ENCODE results near the gene AHRR. TPM values are rescaled to one million over a fixed set of nuclear protein-coding genes. Genes with fewer than 3 reads are reported as not detected.

Gene AHRR
- total and polyA plus RNA-seq, 9 of the 15 experiments (the other 6 are each of a cell fraction or from before 2014, with no cell fraction given): 0.06 to 1.6 (median 0.75) TPM; not detected in 1

DNA sequence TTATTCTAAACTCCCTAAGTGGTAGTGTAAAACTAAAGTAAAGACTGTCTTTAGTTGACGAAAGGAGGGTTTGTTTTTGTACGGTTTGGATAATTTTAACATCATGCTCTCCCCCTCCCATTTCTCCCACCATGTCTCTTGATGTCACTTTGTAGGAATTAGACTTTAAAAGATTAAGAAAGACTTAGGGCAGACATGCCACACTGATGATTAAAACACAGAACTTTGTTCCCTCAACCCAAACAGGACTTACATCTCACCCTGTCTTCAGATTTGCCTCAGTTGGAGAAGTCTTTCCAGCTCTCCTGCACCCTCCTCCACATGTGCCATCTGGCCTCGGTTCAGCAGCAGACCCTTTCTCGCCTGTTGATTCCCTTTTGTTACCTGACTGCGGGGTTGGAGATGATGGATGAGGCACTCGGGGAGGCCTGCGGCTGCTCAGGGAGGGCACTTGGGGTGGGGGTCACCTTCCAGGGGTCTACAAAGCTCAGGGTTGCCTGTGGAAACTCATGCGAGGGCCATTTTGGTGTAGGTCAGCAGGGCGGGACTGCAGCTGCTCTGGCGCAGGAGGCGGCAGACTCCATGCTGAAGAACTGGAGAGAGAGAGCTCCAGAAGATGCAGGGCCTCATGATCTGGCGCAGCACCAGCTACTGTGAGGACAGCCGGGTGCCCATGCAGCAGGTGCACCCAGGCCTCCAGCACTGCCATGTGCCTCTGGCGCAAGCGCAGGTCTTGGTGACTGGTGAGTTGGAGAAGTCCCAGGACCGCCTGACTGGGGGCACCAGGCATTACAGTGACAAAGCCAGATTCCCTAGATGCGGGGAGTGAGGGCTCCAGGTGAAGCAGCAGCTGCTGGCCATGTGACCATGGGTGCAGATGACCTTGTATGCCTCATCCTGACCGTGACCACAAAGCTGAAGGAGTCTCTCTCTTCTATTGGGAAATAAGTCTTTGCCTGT, 96.9 kb downstream of the AHRR start:
- CTCF ChIA-PET (ENCODE audit: low intra/inter-chr PET ratio): no interaction called here
- 30% methylated on average over 18 of the region's 18 CpGs for WGBS (ENCODE audit: insufficient coverage, low coverage, missing lambda C conversion rate)
- Histone ChIP-seq H3K4me3 (no peak overlapping the region), H3K9ac (ENCODE audit: insufficient read depth in 1 of 2, low read depth in 2 of 2, low read length in 2 of 2) (peak overlapping the region in 1 of 2 experiments; percentile 3; a peak in 1 of 4 replicates), H3K36me3 (ENCODE audit: control insufficient read depth, insufficient read depth, low read length) (no peaks in the 10 kb centered on the region), H3K27me3 (ENCODE audit: control insufficient read depth in 2 of 2, insufficient read depth in 2 of 2, low read length in 2 of 2) (peaks cover 4 to 35% of the 10 kb centered on the region in 2 experiments; a peak in 4 of 5 replicates), H3K4me1 (replicated peaks in 1 of 2; ENCODE audit: control insufficient read depth in 2 of 2, insufficient read depth in 2 of 2, low read length in 2 of 2) (peaks cover 14 to 45% of the 10 kb centered on the region in 2 experiments), H3K4me2 (ENCODE audit: insufficient read depth, low read length) (no peak overlapping the region), H3K27ac (ENCODE audit: extremely low read depth, low read depth, low read length) (no peak overlapping the region), H3K9me1 (ENCODE audit: control insufficient read depth, insufficient read depth, low read length) (no peaks in the 10 kb centered on the region), H3K79me2 (ENCODE audit: control insufficient read depth, insufficient read depth, low read length) (no peaks in the 10 kb centered on the region), H2AFZ (ENCODE audit: low read depth, low read length) (no peak overlapping the region), H4K20me1 (replicated peaks; ENCODE audit: control insufficient read depth, insufficient read depth, low read length) (no peaks in the 10 kb centered on the region), H3K9me3 (replicated peaks; ENCODE audit: control insufficient read depth, insufficient read depth, low read depth, low read length) (no peaks in the 10 kb centered on the region)
- TF ChIP-seq ZFP30 (CRISPR knock-in tag; IDR thresholded peaks at IDR 0.05; ENCODE audit: borderline replicate concordance) (no peak), CBX5 (IDR thresholded peaks at IDR 0.05; ENCODE audit: borderline replicate concordance, low read depth) (no peak)
- TF ChIP-seq, protein P1, sequence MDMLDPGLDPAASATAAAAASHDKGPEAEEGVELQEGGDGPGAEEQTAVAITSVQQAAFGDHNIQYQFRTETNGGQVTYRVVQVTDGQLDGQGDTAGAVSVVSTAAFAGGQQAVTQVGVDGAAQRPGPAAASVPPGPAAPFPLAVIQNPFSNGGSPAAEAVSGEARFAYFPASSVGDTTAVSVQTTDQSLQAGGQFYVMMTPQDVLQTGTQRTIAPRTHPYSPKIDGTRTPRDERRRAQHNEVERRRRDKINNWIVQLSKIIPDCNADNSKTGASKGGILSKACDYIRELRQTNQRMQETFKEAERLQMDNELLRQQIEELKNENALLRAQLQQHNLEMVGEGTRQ (CRISPR knock-in tag; IDR thresholded peaks at IDR 0.05): 0 out of 2 replicates have a peak, but pooled peaks have one; percentile 20
- in situ Hi-C loops (cut with MboI): no loop called here
- intact Hi-C loops (cut with micrococcal nuclease): no loop called here
- ATAC-seq (no peak), DNase-seq (ENCODE audit: extremely low read depth in 1 of 4, low spot score in 3 of 4) (no peak), FAIRE-seq (no peak)
- BruUV-seq (replicated peaks): no TSS peak
- POLR2A ChIA-PET: interaction anchor here (0.6 to 1.2 kb wide), 2 partner anchors 10 to 152 kb away, joined by 3 to 4 read pairs; no protein-coding TSS in a partner anchor
